Stimulated activated CD4-positive, alpha-beta T cell treated with anti-CD3 and anti-CD28 coated beads, Interleukin-4, amount 100 ng/mL, for 4 hours (primary cell): ENCODE measurements around the gene MRPL1.
"Not testable (repeated sequence)": the region's sequence is repeated elsewhere in the genome, so short reads cannot be mapped to it uniquely, and the experiment has no call there.

Experiments used
- DNase-seq, 2 experiments: peaks; one replicate each; pipeline ENCODE4 v3.0.0-alpha.2; 2020

The MRPL1 gene

DNA sequence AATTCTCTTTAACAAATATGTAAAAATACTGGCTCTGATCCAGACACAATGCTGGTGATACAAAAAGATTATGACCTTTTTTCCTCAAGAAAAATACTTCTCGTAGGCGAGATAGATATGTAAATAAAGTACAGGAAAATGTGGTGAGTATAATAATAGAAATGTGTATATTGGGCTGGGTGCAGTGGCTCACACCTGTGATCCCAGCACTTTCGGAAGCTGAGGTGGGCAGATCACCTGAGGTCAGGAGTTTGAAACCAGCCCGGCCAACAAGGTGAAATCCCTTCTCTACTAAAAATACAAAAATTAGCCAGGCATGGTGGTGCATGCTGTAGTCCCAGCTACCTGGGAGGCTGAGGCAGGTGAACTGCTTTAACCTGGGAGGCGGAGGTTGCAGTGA, 55.0 kb downstream of the MRPL1 start:
- no peak for DNase-seq

DNA sequence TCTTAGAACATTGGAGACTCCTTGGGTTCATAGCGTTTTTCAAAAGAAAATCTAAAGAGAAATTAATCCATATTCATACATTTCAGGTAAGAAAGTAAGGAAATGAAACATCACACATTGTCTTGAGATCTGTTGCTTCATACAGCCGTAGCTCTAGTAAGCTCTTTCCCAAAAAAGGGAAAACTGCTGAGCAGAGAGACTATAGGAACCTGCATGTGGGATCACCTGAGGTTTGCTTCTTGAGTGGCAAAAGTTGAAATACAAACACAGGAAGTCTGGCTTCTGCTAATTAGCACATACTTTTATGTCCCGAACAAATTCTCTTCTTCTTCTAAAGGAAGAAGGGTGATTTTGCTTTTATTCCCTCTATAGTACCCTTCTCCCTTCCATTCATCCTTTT, 57.7 kb downstream of the MRPL1 start:
- no peak for DNase-seq

DNA sequence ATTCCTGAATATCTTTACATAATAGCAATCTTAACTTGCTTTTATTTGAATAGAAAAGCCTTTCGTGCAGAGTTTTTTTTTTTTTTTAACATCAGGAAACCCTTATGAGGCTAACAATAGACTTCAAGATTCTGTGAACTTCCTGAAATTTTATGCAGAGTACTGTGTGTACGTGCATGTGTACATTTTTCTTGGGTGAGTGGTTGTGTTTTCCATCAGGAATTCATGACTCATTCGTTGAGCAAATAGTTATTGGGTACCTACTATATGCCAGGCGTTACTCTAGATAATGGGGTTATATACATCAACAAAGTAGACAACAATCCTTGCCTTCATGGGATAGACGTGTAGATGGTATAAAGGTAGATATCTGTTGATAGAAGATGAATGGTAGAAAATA, 59.1 kb downstream of the MRPL1 start:
- DNase-seq: no peak

DNA sequence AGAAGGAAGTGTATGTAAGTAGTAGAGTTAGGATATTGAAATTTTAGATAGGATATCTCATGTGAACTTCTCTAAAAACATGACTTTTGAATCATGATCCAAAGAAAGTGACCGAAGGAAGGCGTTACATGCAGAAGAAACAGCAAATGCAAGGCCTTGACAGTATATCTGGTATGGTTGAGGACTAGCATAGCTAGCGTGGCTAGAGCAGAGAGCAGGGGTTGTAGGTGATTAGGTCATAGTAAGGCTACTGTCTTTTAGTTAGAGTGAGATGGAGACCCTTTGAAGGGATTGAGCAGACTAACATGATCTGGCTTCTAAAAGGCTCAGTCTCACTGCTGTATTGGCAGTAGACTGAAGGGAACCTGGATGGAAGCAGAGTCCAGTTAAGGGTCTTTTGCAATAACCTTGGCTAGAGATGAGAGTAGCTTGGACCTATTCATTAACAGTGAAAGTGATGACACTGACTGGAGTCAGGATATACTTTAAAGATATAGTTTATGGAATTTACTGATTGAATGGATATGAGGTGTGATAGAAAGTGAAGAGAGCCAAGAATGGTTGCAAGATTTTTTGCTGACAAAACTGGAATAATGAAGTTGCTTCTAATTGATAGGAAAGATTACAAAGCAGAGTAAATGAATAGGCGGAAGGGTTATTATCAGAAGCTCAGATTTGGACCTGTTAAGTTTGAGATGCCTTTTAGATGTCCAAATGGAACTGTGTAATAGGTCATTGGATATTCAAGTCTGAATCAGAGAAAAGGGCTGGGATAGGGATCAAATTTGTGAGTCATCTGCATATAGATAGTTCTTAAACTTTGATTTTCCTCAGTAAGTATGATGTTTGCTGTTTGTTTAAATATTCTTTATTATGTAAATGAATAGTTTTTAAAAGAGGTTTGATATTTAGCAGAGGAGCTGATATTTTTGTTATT, 59.8 kb downstream of the MRPL1 start:
- DNase-seq: no peak

DNA sequence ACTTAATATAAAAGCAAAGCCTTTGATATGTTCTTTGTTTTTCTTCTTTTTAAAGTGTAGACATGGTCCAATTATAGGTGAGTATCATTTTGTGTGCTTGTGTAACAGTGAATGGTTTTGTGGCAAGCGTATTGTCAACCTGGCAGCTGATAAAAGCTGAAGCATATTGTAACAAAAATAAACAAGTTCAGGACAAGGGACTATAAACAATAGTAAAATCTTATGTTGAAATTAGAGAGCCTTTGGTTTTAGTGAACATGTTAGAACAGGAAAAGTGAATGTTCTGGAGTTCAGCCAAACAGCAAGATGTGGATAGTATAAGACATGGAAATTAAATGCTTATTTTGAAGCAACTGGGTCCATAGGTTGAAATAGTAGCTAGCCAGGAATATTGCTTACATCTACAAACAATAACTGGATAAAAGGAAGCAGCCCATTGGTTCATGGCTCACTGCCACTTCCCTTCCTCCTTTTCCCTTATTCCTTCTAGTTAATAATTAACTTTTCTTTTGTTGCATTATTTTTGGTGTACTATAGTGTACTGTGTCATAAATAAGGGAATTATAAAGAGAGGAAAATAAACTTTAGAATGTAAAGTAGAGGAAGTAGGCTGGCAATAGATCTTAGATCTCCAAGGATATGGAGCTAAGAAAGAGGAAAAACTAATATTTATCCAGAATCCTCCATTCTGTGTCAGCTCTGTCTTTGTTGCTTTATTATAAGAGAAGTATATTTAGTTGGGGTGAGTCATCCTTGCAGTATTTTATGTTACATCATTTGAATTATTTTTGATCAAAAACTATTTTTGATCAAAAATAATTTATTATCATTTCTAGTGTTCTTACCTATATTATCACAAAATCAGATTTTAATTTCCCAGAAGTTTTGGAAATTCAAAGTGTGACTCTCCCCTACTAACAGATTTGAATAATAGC, 65.6 kb downstream of the MRPL1 start:
- DNase-seq: no peak

DNA sequence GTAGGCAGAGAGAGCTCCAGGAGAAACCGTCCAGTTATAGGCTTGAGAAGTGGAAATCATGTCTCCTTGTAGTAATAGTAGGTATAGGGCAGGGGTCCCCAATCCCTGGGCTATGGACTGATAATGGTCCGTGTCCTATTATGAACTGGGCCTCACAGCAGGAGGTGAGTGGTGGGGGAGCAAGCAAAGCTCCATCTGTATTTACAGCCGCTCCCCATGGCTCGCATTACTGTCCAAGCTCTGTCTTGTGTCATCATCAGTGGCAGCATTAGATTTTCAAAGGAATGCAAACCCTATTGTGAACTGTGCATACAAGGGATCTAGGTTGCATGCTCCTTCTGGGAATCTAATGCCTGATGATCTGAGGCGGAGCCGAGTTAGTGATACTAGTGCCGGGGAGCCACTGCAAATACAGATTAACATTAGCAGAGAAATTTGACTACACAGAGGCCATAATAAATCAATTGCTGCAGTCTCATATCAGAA, 67.6 kb downstream of the MRPL1 start:
- no peak for DNase-seq

DNA sequence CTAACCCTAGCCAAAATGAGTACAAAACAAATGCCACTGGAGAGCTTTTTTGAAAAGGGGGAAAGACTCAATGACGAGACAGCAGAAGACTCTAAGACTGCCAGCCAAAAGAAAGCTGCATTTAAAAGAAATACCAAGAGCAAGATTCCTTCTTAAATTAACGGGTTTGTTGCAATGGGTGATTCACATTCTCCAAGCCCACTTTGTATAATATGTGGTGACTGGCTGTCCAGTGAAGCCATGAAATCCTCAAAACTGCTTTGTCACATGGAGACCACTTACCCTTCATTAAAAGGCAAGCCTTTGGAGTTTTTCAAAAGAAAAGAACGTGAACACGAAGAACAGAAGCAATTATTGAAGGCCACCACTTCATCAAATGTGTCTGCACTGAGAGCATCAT, 68.2 kb downstream of the MRPL1 start:
- DNase-seq: no peak

DNA sequence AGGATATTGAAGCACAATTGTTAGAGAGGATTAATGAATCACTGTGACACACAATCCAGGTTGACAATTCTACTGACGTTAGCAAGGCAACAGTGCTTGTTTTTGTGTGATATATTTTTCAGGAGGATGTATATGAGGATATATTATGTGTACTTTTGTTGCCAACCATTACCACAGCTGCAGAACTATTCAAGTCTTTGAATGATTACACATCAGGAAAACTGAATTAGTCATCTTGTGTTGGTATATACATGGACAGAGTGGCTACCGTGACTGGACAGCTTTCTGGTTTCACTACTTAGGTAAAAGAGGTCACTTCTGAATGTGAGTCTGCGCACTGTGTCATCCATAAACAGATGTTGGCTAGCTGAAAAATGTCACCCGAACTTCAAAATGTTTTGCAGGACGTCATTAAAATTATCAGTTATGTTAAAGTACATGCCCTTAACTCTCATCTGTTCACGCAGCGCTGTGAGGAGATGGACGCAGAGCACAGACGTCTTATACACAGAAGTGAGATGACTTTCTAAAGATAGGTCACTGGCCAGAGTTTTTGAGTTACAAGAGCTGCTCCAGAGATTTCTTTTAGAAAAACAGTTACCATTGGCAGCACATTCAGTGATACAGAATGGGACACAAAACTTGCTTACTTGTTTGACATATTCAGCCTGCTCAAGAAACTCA, 69.0 kb downstream of the MRPL1 start:
- DNase-seq: no peak

DNA sequence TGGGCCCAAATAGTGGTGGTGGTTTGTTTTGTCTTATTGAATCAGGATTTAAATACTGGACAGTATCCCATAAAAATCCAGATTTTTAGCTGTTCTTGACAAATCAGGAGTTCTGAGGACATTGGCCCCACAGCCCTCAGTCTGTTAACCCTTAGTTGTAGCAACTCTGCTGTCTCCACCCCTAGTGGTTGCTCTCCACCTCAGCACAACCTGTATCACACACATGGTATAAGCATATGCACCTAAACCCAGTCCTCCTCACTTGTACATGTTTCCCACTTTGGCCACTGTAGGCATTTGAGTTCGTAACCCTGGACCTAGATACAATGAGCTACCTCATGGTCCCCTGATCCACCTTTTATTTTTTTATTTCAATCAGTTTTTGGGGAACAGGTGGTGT, 75.9 kb downstream of the MRPL1 start:
- DNase-seq: no peak

DNA sequence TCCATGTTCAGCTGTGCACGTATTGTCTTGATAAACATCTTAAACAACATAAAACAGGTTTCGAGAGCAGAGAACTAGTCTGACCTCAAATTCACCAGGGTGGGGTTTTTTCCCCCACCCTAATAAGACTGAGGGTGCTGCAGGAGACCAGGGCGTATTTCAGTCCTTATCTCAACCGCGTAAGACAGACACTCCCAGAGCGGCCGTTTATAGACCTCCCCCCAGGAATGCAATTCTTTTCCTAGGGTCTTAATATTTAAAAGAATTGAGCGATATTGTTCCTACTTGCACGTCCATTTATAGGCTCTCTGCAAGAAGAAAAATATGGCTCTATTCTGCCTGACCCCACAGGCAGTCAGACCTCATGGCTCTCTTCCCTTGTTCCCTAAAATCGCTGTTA, 83.3 kb downstream of the MRPL1 start:
- DNase-seq: not testable (repeated sequence)

DNA sequence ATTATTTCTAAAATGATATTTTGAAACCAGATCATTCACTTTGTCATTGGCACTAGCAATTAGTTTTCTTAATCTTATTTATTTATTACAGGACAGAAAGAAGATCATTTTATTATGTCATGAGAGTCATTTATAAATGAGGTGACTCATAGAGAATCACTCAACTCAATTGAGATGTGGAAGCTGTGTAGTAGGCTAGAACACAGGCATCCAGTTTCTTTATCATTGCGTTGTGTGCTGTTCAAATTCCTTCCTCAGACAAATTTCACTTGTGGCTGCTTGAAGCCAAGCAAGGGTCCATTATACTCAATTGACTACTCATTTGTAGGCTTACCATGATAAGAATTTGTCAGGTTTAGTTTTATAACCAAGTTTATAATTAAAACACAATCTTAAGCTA, 87.6 kb downstream of the MRPL1 start:
- no peak for DNase-seq

DNA sequence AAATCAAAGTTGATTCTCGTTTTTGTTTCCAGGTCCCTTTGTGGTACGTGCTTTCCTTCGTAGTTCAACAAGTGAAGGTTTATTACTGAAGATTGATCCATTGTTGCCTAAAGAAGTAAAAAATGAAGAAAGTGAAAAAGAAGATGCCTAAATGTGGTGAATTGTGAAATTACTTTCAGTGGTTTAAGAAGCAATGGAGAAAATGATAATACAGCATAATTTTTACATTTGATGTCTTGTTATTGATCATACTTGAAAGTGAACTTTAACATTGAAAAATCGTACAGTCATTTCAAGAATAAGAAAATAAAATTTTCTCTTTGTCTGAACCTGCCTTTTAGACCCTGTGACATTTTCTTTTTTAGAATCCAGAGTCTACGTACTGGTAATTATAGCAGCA, 89.8 kb downstream of the MRPL1 start:
- DNase-seq: no peak

DNA sequence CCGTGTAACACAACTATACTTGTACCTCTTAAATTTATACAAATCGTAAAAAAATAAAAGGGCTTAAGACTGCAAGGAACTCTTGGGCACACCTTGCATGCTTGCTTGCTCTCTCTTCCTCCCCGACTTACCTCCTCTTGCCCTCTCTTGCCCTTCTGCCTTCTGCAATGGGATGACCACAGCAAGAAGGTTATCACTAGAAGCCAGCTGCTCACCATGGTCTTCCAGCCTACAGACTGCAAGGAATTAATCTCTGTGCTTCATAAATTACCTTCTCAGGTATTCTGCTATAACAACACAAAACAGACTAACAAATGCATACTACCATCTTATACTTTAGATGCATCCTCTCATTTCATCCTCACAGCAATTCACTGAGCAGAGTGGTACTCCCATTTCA, 92.1 kb downstream of the MRPL1 start:
- DNase-seq: no peak

DNA sequence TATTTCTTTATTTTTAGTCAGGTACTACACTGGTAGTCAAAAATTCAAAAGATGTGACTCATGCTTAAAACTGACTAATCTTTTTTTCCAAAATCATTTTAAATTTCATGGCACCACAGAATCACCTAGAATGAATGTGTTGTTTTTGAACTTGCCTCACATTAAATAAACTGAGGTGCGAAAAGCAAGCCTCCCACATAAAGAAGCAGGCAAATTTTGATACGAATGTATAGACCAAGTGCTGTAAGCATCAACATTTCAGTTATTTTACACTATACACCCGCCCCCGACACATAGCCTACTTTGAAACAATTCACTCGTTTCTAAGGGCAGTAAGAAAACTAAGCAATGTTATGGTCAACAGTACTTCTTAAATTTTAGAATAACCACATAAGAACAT, 94.3 kb downstream of the MRPL1 start:
- DNase-seq: no peak

DNA sequence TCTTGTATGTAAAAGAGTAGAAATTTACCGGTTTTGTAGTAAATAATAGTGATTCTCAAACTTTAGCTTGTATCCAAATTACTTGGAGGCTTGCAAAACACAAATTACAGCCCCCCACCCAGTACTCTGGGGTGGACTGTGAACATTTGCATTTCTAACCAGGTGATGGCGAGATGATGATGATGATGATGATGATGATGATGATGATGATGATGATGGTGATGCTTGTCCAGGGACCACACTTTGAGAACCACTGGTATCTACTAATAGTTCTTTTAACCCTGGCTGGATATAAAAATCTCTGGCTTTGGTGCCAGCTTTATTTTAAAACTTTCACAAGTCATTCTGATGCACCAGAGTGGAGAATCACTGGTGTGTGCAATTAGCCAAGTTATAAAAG, 96.3 kb downstream of the MRPL1 start:
- DNase-seq: no peak

DNA sequence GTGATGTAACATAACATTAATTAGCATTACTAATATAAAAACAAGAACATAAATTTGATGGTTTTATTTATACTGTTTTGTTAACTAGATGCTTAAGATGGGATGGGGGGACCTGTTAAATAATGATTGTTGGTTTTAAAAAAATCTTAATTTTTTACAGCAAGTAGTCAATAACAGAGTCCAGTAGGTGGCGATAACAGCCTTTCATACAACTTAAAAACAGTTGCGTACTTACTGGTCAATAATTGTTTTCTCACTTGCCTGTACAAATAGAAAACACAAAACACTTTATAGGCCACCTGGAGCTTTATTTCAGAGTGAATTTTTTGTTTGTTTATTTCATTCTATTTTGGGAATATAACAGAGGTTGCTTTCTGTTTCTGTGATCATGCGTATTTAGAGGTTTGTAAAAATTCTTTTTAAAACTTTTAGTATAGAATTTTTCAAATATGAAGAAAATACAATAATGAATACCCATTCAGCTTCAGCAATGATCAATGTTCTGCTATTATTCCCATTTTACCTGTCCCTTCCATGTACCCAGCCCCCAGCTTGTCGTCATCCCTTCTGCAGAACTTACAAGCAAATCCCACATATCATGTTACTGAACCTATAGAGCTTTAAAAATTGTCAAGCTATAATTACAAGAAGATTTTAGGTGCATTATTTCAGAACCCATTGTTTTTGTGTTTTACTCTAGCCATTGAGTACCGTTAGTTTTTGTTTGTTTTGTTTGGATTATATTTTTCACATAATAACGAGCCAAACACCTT, 97.1 kb downstream of the MRPL1 start:
- no peak for DNase-seq

DNA sequence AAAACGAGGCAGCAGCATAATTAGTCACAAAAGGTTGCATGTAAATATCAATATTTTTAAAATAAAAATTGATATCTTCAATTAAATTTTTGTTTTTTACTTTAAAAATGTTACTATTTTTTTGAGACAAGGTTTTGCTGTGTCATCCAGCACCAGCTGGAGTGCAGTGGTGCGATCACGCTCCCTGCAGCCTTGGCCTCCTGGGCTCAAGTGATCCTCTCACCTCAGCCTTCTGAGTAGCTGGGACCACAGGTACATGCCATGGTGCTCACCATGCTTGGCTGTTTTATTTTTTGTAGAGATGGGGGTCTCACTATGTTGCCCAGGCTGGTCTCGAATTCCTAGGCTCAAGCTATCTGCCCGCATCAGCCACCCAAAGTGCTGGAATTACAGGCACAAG, 97.7 kb downstream of the MRPL1 start:
- no peak for DNase-seq

DNA sequence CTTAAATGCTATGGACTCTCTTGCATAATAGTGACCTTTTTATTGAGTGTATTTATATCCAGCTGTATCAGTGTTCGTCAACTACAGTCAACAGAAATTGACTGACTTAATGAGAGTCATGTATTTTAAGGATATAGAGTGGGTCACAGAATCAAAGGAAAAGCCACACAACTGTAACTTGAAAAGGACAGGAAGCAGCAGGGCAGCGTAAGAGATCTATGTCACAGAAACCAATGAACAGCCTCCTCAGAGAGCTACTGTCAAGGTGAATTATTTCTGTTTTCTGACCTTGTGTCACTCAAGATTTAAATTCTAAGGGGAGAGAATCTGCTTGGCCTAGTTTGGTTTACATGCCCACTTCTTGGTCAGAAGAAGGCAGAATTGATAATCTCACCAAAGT, 100.4 kb downstream of the MRPL1 start:
- DNase-seq: no peak

DNA sequence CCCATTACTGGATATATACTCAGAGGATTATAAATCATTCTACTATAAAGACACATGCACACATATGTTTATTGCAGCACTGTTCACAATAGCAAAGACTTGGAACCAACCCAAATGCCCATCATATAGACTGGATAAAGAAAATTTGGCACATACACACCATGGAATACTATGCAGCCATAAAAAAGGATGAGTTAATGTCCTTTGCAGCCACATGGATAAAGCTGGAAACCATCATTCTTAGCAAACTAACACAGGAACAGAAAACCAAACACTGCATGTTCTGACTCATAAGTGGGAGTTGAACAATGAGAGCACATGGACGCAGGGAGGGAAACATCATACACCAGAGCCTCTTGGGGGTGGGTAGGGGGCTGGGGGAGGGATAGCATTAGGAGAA, 111.0 kb downstream of the MRPL1 start:
- DNase-seq: not testable (repeated sequence)

DNA sequence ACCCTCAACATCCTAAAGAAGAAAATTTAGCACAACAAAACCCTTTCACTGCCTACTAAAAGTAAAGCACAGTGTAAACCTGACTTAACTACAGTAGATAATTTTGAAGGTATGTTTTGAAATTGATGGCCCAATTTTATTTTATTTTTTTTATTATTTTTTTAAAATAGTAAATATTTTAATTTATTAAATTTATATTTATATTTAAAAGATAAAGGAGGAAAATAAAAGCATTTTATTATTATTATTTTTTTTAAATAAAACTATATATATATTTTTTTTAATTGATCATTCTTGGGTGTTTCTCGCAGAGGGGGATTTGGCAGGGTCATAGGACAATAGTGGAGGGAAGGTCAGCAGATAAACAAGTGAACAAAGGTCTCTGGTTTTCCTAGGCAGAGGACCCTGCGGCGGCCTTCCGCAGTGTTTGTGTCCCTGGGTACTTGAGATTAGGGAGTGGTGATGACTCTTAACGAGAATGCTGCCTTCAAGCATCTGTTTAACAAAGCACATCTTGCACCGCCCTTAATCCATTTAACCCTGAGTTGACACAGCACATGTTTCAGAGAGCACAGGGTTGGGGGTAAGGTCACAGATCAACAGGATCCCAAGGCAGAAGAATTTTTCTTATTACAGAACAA, 120.4 kb downstream of the MRPL1 start:
- not testable (repeated sequence) for DNase-seq

DNA sequence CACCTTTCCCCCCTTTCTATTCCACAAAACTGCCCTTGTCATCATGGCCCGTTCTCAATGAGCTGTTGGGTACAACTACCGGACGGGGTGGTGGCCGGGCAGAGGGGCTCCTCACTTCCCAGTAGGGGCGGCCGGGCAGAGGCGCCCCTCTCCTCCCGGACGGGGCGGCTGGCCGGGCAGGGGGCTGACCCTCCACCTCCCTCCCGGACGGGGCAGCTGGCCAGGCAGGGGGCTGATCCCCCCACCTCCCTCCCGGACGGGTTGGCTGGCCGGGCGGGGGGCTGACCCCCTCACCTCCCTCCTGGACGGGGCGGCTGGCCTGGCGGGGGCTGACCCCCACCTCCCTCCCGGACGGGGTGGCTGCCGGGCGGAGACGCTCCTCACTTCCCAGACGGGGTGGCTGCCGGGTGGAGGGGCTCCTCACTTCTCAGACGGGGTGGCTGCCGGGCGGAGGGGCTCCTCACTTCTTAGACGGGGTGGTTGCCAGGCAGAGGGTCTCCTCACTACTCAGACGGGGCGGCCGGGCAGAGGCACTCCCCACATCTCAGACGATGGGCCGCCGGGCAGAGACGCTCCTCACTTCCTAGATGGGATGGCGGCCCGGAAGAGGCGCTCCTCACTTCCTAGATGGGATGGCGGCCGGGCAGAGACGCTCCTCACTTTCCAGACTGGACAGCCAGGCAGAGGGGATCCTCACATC, 121.1 kb downstream of the MRPL1 start:
- DNase-seq: not testable (repeated sequence)
